GM19043 (cell line): ENCODE measurements around the gene TBX6.

Experiments used
- ATAC-seq: cut with Tn5 transposase; IDR thresholded peaks from one replicate; pipeline ENCODE4 v1.9.1; 2021; ENCODE audit warnings: low read depth; ENCODE audit not compliant: unreplicated experiment

The TBX6 gene

DNA sequence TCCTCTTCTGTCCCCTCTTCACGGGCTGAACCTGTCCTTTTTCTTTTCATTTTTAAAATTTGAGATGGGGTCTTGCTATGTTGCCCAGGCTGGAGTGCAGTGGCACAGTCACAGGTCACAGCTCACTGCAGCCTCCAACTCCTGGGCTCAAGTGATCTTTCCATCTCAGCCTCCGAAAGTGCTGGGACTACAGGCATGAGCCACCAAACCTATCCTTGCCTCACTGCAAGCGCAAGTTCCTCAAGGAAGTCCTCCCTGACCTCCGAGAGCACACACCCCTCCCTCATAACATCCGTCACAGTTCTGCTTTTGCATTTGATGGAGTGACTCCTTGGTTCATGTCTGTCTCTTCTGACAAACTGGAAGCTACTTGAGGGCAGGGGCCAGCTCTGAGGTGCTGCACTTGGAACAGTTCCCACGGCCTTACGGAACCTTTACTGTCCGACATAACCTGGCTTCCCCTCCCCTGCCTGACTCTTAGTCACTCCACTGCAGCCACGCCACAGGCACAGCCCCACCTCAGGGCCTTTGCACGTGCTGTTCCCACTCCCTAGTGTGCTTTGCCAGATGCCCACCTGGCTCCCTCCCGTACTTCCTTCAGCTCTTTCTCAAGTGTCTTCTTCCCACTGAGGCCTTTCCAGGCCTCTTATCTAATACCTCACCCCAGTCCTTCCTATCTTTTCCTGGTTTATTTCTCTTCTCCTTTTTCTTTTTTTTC lies 4.4 kb downstream of the TBX6 start:
- ATAC-seq: no peak

- ATAC-seq: no peak
Measured at GRCh38 chr16:30086291-30087140, 5.2 kb downstream of the TBX6 start.

DNA sequence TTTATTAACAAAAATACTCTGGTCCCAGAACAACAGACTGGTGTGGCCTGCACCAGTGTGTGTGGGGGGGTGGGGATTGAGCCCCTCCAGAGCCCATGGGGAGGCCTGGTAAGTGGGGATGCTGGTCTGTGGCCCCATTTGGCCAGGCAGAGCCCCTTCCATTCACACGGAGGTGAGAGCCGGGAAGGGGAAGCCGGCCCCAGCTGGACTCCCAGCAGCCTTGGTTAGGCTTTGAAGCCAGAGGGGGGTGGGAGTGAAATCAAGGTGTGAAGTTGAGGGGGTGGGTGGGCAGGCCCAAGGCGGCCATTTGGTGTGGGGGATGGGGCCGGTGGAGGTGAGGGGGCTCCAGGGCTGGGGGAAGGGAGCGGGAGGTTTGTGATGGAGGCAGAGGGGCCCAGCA lies 5.9 kb downstream of the TBX6 start:
- no peak for ATAC-seq

GRCh38 chr16:30085247-30085646 lies 6.5 kb downstream of the TBX6 start:
- ATAC-seq: no peak

DNA sequence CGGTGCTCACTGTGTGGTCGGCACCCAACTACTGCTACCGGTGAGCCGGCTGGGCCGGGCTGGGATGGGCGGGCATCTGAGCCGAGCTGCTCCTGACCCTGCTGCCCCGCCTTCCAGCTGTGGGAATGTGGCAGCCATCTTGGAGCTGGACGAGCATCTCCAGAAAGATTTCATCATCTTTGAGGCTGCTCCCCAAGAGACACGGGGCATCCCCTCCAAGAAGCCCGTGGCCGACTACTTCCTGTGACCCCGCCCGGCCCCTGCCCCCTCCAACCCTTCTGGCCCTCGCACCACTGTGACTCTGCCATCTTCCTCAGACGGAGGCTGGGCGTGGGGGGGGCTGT lies 6.9 kb downstream of the TBX6 start:
- ATAC-seq: no peak

- no peak for ATAC-seq
Measured at GRCh38 chr16:30084096-30084815, 7.5 kb downstream of the TBX6 start.

DNA sequence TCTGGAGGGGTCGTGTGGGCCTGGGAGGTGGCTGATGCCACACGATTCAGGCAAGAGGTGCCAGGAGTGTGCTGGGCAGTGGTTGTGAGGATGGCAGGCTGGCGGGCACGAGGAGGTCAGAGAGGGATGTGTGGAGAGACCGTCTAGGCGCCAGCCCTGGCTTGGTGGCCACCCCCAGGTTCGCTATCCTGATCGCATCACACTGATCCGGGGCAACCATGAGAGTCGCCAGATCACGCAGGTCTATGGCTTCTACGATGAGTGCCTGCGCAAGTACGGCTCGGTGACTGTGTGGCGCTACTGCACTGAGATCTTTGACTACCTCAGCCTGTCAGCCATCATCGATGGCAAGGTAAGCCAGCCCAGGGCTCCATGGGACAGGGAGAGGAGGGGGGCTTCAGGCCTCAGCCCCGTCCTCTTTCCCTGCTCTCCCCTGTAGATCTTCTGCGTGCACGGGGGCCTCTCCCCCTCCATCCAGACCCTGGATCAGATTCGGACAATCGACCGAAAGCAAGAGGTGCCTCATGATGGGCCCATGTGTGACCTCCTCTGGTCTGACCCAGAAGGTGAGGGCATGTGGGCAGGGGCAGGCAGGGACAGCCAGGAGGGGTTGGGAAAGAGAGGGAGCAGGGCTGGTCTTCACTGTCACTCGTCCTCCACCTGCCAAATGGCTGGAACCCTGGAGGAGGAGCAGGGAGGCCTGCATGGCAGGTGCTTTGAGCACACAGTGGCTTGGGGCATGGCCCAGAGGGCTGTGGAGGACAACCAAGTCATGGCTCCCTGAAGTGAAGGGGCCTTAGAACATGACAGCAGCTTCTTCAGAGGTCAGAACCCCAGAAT lies 8.3 kb downstream of the TBX6 start:
- ATAC-seq: no peak

DNA sequence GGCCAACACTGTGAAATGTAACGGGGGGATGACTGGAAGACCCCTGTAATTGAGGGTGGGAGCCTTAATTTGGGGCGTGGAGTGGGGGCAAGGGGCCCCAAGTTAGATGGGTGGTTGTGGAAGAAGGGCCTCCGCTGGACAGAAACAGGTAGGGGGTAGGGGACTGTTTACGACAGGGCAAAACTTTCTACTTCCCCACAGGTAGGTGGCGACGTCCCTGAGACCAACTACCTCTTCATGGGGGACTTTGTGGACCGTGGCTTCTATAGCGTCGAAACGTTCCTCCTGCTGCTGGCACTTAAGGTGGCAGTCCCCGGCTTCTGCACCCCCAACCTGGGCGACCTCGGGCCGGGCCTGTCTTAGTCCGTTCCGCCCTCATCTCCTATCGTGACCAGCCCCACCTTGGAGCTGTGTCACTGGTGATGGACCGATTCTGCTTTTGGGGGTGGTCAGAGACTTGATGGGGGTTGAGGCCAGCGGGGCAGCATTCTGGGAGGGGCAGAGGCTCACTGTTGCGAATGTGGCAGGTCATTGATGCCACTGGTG lies 9.1 kb downstream of the TBX6 start:
- ATAC-seq: no peak

GRCh38 chr16:30079480-30079879 lies 12.2 kb downstream of the TBX6 start:
- ATAC-seq: no peak

DNA sequence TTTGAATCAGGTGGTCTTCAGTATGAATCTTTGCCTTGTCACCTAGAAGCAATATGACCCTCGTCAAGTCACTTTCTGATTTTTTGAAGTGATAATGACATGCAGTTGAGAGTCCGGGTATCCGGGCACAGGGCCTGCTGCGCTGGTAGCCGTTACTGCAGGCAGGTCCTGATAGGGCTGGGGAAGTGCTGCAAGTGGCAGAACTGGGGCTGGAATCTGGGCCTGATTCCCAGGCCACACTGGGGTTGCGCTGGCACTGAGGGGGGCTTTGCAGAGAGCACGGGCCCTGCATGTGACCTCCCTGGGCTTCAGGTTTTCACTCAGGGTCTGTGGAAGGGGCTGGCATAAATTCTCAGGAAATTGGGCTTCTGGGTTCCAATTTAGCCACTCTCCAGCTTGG lies 13.0 kb downstream of the TBX6 start:
- ATAC-seq: no peak

DNA sequence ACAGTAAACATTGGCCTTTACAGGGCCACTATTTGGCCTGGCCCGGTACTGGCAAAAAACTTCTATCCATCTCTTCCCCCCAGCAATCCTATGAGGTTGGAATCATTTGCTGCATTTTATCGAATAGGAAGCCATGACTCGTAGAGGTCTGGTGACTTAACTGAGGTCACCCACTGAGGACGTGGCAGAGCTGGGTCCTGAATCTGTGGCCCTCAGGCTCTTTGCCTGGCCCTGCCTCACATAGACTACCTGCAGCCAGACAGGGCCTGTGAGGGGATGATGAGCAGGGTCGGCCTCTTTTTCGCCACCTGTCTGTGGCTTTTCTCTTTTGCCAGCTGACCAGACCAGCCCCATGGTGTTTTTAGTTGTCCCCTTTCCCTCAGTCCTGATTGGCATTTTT lies 14.1 kb downstream of the TBX6 start:
- no peak for ATAC-seq

DNA sequence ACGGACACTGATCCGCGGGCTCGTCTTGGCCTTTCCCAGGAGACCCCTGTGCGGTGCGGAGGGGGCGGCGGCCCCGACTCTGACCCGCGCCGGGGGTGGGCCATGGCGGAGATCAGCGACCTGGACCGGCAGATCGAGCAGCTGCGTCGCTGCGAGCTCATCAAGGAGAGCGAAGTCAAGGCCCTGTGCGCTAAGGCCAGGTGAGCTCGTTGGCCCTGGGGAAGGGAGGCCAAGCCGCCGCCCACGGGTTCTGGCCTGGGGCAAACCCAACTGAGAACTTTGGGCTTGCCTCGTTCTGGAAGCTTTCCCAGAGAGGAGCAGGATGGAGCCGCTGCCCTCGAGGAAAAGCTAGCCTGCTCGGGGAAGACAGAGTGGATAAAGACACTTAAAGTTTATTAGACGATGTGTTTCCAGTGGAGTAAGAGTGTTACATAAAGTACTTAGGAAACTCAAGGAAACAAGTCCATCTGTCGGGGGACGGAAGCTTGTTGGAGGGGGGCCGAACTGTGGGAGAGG lies 15.4 kb downstream of the TBX6 start:
- ATAC-seq: no peak

GRCh38 chr16:30075503-30076275 lies 16.0 kb downstream of the TBX6 start, which contains the start of gene PPP4C:
Gene PPP4C (plus strand): TSS chr16:30075994. CDS start chr16:30076378, 384 bp downstream.
- no peak for ATAC-seq

- no peak for ATAC-seq
Measured at GRCh38 chr16:30070490-30070889, 21.2 kb downstream of the TBX6 start.

DNA sequence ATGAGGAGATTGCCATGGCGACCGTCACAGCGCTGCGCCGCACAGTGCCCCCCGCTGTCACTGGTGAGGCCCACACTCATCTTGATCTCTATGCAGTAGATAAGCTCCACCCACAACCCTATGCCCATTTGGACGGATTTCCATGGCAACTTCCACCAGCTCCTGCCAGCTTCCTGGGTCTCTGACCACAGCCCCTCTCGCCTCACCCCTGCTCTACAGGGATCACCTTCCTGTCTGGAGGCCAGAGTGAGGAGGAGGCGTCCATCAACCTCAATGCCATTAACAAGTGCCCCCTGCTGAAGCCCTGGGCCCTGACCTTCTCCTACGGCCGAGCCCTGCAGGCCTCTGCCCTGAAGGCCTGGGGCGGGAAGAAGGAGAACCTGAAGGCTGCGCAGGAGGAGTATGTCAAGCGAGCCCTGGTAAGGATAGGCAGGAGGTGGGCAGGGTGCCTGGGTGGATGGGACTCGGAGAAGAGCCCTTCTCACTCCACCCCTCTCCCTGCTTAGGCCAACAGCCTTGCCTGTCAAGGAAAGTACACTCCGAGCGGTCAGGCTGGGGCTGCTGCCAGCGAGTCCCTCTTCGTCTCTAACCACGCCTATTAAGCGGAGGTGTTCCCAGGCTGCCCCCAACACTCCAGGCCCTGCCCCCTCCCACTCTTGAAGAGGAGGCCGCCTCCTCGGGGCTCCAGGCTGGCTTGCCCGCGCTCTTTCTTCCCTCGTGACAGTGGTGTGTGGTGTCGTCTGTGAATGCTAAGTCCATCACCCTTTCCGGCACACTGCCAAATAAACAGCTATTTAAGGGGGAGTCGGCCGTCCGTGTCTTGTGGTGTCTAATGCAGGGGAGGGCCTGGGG lies 21.9 kb downstream of the TBX6 start:
- no peak for ATAC-seq

DNA sequence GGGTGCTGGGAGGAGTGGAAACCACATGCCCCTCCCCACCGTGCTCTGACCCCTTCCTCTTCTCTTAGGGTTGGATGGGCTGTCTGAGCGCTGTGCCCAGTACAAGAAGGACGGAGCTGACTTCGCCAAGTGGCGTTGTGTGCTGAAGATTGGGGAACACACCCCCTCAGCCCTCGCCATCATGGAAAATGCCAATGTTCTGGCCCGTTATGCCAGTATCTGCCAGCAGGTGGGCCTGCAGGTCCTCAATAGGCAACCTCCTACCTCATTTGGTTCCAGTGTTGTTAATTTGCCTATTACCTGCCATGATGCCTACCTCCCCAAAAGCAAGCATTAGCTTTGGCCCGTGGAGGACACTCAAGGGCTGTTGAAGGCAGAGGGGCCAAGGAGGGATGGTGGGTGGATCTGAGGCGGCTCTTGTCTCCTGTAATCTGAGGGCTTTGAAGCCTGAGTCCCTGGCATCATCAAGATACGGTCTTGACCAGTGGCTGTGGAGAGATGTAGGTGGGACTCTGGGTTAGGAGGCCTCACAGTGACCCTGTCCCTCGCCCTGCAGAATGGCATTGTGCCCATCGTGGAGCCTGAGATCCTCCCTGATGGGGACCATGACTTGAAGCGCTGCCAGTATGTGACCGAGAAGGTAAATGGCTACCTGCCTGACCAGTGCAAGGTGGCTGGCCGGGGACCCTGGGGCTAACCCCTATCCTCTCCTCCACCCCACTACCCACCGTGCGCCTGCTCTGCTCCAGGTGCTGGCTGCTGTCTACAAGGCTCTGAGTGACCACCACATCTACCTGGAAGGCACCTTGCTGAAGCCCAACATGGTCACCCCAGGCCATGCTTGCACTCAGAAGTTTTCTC lies 22.7 kb downstream of the TBX6 start:
- no peak for ATAC-seq

- ATAC-seq: no peak
Measured at GRCh38 chr16:30068333-30068732, 23.4 kb downstream of the TBX6 start.

DNA sequence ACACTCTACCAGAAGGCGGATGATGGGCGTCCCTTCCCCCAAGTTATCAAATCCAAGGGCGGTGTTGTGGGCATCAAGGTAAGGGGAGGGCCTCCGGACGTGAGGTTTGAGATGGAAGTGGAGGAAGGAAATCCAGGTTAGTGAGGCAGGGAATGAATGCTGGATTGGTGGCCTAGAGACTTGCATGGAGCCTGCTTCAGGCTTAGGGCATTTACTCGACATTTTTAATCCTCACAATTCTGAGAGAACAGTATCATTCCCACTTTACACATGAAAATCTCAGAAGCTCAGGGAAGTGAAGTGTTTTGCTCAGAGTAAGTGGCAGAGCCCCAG lies 24.2 kb downstream of the TBX6 start:
- ATAC-seq: no peak
